Endothelial cell of hepatic sinusoid (primary cell): ENCODE data around the gene SMIM22.

ENCODE experiments used
- in situ Hi-C: cut with HindIII; loops from 2 replicates; pipeline ENCODE4 v1.10.0; 2017; ENCODE audit warnings: low sequenced_read_pairs

SMIM22 gene

GRCh38 chr16:4792951-4793513 is 2.1 kb upstream of the SMIM22 start:
- in situ Hi-C loops, result no loop called here

DNA sequence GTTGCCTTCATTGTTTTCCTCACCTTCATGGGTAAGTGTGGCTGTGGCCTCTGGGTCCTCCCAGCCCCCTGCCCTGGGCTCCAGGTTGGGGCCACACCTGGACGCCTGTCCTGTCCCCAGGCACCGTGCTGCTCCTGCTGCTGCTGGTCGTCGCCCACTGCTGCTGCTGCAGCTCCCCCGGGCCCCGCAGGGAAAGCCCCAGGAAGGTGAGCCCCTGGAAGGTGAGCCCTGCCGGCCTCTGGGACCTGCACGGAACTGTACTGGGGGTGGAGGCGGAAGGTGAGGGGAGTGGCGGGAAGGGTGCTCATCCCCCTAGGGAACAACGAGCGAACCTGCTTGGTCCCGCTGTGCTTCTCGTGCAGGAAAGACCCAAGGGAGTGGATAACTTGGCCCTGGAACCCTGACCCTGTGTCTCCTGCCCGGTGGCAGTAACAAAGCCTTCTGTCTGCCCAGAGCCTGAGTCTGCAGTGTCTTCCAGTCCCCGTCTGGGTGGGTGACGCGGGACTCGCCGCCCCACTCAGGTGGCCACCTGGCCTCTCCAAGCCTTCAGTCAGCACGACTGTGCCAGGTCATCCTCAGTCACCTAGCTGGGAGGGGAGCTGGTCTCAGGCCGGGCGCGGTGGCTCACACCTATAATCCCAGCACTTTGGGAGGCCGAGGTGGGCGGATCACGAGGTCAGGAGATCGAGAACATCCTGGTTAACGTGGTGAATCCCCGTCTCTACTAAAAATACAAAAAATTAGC is 831 bp downstream of the SMIM22 start:
- in situ Hi-C loops, result no loop called here

DNA sequence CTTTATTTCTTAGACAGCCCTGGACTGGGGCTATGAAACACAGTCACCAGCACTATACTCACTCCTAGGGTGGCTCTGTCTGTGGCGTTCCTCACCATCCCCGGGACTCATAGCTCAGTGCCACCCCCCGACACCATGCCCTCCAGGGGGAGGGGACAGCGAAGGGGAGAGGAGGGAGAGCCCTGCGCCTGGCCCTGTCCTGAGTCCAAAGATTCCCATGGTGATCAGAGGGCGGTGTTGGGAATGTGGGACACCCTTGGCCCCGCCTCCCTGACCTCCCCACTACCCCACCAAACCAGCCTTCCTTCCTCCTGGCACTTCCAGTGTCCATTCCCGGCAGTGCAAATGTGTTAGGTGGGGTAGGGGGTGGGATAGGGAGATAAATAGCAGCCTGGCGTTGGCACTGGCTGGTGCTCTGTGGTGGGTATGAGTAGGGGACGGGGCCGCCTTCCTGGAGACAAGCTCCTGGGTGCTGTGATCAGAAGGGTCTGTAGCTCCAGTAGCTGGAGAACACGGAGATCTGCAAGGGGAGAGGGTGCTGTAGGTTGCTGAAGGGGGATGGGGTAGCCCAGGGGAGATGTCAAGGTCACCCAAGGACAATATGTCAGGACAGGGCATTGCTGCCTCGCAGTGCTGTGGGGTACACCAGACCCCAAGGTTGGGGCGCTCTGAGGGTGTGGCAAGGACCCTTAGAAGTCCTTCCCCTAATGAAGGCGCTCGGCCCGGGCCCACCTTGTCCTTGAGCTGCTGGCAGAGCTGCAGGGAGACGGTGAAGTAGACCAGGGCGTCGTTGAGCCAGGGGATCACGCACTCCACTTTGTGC is 2.0 kb downstream of the SMIM22 start:
- in situ Hi-C loops, result no loop called here

DNA sequence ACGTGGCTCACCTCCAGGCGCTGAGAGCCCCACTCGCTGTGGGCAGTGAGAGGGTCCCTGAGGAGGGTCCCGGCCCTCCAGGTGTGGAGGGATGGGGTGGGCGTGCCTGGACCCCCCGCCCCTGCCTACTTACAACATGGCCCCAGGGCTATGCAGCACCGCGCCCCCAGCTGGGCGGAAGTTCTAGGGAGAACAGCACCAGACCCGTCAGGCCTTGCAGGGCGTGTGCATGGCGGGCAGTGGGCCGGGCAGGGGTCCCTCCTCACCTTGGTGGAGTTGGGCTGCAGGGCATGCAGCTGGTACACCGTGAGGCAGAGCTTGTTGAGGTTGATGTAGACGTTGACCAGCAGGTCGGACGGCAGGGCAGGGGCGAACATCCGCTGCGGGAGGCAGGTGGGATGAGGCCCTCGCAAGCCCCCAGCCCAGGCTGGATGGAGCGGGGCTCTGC is 2.7 kb downstream of the SMIM22 start:
- in situ Hi-C loops, result no loop called here

GRCh38 chr16:4798456-4798855 is 3.3 kb downstream of the SMIM22 start:
- in situ Hi-C loops, result no loop called here

GRCh38 chr16:4799171-4799855 is 4.1 kb downstream of the SMIM22 start:
- in situ Hi-C loops, result no loop called here

DNA sequence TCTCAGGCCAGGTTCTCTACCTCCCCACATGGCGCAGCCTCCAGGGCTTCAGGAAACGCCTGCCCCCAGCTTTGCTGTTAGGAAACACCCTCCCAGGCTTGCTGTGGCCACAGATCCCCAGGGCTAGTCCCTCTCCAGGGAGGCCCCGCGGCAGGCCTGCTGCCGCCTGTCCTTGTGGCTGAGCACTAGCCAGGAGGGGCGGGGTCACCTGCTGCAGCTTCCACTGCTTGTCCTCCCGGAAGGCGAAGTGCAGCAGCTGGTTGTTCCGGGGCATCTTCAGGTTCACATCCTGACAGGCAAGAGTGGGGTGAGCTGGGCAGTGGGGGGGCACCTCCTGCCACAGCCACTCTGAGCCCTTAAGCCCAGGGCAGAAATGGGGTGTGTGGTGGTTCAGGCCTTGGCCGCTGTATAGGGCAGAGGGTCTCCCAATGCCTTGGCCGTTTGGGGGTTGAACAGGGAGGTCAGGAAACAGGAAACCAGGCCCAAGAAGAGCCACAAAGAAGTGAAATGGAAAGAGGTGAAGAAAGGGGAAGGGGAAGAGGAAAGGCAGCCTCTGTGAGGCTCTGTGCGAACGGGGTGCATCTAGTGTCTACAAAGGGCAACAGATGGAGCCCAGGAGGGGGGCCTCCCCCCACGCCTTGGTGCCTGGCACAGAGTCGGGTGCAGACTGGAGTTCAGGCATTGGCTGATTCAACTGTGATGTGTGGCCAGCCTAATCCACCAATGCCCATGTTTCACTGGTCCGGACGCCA is 5.3 kb downstream of the SMIM22 start:
- in situ Hi-C loops, result no loop called here

DNA sequence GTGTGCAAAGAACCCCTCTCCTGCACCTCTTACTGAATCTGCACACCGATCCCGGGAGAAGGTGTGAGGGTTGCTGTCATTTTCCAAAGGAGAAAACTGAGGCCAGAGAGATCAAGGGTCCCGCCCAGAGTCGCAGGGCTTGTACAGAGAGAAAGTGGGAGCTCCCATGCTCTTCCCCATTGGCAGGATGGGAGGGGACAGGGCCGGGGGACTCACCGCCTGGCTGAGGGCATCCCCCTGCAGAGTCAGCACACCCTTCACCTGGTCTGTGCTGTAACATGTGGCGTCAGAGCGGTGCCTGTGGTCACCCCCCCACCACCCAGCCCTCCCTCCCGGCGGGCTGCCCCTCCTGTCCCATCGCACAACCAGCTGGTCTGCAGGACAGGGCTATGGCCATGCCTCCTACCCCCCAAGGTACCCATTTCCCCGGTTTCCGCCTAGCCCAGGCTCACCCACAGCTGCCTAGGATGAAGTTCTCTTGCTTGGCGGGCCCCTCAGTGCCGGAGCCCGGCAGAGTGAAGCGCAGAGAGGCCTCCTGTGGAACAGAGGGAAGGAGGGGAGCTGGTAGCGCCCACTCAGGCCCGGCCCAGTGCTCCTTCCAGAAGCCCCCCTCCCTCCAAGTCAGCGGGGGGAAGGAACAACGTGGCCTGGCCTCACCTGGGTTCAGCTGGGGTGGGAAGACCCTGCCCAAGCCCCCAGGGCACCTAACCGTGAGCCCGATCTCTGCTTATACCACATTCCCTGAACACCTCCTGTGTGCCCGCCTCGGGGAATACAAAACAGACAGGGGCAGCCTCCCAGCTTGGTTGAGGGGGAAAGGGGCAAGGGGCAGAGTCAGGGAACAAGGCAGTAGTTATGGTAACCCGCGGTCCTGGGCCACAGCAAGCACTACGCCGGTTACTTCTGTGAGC is 6.1 kb downstream of the SMIM22 start:
- in situ Hi-C loops, result no loop called here

DNA sequence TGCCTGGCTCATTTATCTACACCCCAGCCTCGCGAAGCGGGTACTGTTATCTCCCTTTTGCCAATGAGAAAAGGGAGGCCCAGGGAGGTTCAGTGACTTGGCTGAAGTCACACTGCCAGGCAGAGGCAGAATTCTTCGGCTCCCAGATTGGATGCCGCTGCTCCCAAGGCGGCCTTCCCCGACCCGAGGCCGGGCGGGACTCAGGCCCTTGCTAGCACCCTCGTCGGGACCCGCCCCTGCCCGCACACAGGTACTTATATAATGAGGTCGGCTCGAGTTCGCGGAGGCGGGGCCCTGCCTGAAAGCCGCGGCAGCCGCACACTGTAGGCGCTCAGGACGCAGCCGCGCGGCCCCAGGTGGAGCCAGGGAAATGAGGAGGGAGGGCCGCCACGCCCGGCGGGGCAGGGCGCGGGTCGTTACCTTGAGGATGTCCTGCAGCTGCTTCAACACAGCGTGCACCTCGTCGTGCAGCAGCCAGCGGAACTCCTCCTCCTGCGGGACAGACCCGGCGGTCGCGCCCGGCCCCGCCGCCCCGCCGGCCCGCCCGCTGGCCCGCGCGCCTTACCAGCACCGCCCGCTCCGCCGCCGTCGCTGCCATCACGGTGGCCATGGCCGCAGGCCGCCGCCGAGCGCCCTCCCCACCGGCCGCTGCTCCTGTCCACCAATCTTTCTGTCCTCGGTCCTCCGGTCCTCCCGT is 6.9 kb downstream of the SMIM22 start, which contains the start of gene ROGDI:
TSS of gene ROGDI (minus strand) at position 672 of the 697 bp plus-strand sequence. CDS start at position 610, 62 bp downstream.
- in situ Hi-C loops, result no loop called here

- in situ Hi-C loops, result no loop called here
These were observed 7.6 kb downstream of the SMIM22 start for GRCh38 chr16:4802659-4803287.

- in situ Hi-C loops, result no loop called here
These were observed 8.3 kb downstream of the SMIM22 start for GRCh38 chr16:4803401-4803844.

- in situ Hi-C loops, result no loop called here
These were observed 9.0 kb downstream of the SMIM22 start for GRCh38 chr16:4803898-4804762.

DNA sequence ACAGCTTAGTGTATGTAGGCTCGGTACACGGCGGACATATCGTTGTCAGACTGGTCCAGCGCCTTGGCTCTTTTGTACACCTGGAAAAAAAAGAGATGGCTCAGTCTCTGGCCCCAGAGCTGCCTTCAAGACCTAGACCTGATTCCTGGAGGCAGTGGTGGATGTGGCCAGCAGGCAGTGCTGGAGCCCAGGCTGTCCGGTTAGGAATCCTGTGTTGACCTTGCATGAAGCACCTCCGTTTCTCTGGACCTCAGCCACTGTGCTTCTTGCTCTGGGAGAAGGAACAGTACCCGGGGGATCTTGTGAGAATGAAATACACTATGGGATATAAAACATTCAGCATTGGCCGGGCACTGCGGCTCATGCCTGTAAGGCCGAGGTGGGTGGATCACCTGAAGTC is 10.1 kb downstream of the SMIM22 start:
- in situ Hi-C loops, result no loop called here

DNA sequence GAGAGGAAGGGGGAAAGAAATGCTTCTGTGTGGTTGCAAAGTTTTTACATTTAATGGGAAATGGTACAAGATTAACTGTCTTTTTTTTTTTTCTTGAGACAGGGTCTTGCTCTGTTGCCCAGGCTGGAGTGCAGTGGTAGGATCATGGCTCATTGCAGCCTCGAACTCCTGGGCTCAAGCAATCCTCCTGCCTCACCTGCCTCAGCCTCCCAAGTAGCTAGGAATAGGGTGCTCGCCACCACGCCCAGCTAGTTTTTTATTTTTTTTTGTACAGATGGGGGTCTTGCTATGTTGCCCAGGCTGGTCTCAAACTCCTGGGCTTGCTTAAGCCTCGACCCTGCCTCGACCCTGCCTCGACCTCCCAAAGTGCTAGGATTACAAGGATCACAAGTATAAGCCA is 11.1 kb downstream of the SMIM22 start:
- in situ Hi-C loops, result no loop called here

DNA sequence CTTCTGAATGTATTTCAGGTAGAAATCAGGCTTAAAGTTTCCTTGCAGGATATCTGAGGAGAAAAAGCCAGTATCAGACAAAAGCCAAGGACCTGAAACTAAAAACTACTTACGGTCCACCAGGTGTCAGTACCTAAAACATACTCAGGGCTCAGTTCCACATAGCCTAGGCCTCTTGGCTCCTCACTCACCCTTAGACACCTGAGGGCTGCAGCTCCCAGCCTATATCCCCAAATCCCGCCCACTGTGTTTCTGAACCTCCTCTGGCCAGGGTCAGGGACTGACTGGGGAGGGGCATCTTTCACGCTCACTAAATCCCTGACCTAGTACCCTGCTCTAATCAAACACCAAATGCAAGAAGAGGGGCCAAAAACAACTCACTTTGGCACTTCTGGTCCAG is 16.1 kb downstream of the SMIM22 start:
- in situ Hi-C loops, result no loop called here

DNA sequence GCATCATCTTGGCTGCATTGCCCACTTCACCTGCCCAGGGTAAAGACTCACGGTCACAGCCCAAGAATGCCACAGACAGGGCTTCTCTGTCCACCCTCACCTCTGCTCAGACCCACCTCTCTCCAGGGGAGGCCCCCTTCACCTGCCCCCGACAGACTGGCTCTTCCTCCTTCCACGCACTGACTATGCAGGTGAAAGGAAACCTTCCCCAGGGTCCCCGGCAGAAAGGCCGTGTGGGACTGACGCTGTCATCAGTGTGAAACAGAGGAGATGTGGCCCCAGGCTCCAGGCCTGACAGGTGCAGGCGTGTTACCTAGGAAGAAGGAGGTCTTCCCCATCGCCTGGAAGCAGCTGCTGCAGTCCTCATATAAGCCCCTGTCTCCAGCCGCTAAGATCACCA is 16.6 kb downstream of the SMIM22 start:
- in situ Hi-C loops, result no loop called here

DNA sequence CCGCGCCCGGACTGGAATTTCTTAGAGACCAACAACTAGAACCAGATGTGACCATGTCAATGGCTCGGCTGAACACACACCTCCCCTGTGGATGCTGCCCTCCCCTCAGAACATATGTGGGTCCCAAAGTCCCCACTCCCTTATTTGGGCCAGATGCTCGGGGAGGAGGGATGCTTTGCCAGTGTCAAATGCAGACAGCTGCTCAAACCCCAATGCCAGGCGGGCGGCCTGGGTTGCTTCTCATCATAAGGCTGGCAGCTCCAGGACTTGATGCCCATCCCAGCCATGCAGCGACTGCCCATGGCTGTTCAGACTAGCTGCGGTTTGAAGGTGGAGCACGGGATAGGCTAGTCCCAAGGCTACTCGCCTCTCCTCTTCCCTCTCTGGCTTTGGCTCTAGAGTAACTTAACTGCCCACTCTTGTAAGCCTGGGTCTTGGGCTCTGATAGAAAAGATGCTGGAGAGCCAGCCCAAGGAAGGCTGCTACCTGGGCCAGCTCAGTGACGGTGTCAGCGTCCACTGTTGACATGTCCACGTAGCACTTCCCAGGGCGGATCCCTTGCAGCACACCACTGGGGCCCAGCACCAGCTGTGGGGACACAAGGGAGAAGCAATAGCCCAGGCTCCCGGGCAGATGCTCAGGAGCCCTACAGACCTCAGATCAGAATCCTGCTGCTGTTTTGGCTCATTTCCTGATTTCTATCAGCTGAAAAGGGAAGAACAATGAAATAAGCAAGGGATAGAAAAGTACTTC is 18.3 kb downstream of the SMIM22 start:
- in situ Hi-C loops, result no loop called here
